WTC11 (cell line): ENCODE results near the gene QKI.

Experiments used
- AFF4 ChIP-seq: sonication (generic); formaldehyde crosslinking; IDR thresholded peaks from 2 replicates; pipeline ENCODE4 v1.8.1; 2023; ENCODE audit warnings: mild to moderate bottlenecking, missing genetic modification reagents, borderline replicate concordance
- ATF6 ChIP-seq: sonication (generic); formaldehyde crosslinking; IDR thresholded peaks from 2 replicates; pipeline ENCODE4 v1.8.1; 2023; ENCODE audit warnings: mild to moderate bottlenecking, missing genetic modification reagents
- CTCF ChIP-seq: fragments of 200-600 bp; IDR thresholded peaks from 2 replicates; pipeline ENCODE4 v1.8.0; 2022; ENCODE audit warnings: antibody characterized with exemption
- E2F4 ChIP-seq: sonication (generic); formaldehyde crosslinking; IDR thresholded peaks from 2 replicates; pipeline ENCODE4 v1.8.1; 2022; ENCODE audit warnings: low read depth, mild to moderate bottlenecking, moderate library complexity, missing genetic modification reagents, borderline replicate concordance
- E2F5 ChIP-seq: sonication (generic); formaldehyde crosslinking; IDR thresholded peaks from 2 replicates; pipeline ENCODE4 v1.8.1; 2022; ENCODE audit warnings: mild to moderate bottlenecking, moderate library complexity, missing genetic modification reagents
- FOXP1 ChIP-seq: sonication (generic); formaldehyde crosslinking; IDR thresholded peaks from 2 replicates; pipeline ENCODE4 v1.8.0; 2022; ENCODE audit warnings: missing genetic modification reagents, mild to moderate bottlenecking, moderate library complexity, borderline replicate concordance
- JUN ChIP-seq: sonication (generic); formaldehyde crosslinking; IDR thresholded peaks from 2 replicates; pipeline ENCODE4 v1.8.0; 2023; ENCODE audit warnings: mild to moderate bottlenecking, missing genetic modification reagents
- NR2C2 ChIP-seq: sonication (generic); formaldehyde crosslinking; IDR thresholded peaks from 2 replicates; pipeline ENCODE4 v1.8.0; 2022; ENCODE audit warnings: mild to moderate bottlenecking, missing genetic modification reagents
- PRDM15 ChIP-seq: sonication (generic); formaldehyde crosslinking; IDR thresholded peaks from 2 replicates; pipeline ENCODE4 v1.8.0; 2022; ENCODE audit warnings: missing genetic modification reagents
- RORB ChIP-seq: fragments of 250-450 bp; sonication (Bioruptor Pico); IDR thresholded peaks from 2 replicates; pipeline ENCODE4 v1.9.0; 2021; ENCODE audit warnings: mild to moderate bottlenecking
- TEAD4 ChIP-seq: sonication (generic); formaldehyde crosslinking; IDR thresholded peaks from 2 replicates; pipeline ENCODE4 v1.8.0; 2022; ENCODE audit warnings: mild to moderate bottlenecking, missing genetic modification reagents
- USF1 ChIP-seq: sonication (generic); formaldehyde crosslinking; IDR thresholded peaks from 2 replicates; pipeline ENCODE4 v1.8.0; 2022; ENCODE audit warnings: mild to moderate bottlenecking, missing genetic modification reagents
- ZMAT4 ChIP-seq: fragments of 250-450 bp; sonication (Bioruptor Pico); IDR thresholded peaks from 2 replicates; pipeline ENCODE4 v1.9.0; 2021; ENCODE audit warnings: mild to moderate bottlenecking
- ZNF317 ChIP-seq: sonication (generic); formaldehyde crosslinking; IDR thresholded peaks from 2 replicates; pipeline ENCODE4 v1.8.1; 2023; ENCODE audit warnings: low read depth, mild to moderate bottlenecking, moderate library complexity, missing genetic modification reagents, borderline replicate concordance

- TF ChIP-seq AFF4 (CRISPR knock-in tag): no peak
- TF ChIP-seq E2F4 (CRISPR knock-in tag): no peak
- TF ChIP-seq CTCF: no peak
- TF ChIP-seq JUN (CRISPR knock-in tag): no peak
- TF ChIP-seq ZNF317 (CRISPR knock-in tag): no peak
- no peak for TF ChIP-seq ZMAT4 (CRISPR knock-in tag)
- no peak for TF ChIP-seq E2F5 (CRISPR knock-in tag)
- no peak for TF ChIP-seq FOXP1 (CRISPR knock-in tag)
- TF ChIP-seq TEAD4 (CRISPR knock-in tag): no peak
- no peak for TF ChIP-seq PRDM15 (CRISPR knock-in tag)
- TF ChIP-seq USF1: no peak
- no peak for TF ChIP-seq NR2C2 (CRISPR knock-in tag)
- TF ChIP-seq RORB (CRISPR knock-in tag): no peak
- no peak for TF ChIP-seq ATF6 (CRISPR knock-in tag)
These were observed 178.4 kb downstream of the QKI start for GRCh38 chr6:163592872-163593271.
